CD4-positive, alpha-beta T cell treated with Interleukin-1 beta for 1 hour (primary cell): Measurements from ENCODE around the gene LDB1.

Experiments used
- DNase-seq, 2 donors: peaks; one replicate each; pipeline ENCODE4 v3.0.0-alpha.2; 2020 to 2022

Gene LDB1

GRCh38 chr10:102134416-102134815 lies 14.2 kb upstream of the LDB1 start:
- DNase-seq, result no peak

- DNase-seq, result peak; percentile 49 to 52
Measured at GRCh38 chr10:102133373-102134195, 13.4 kb upstream of the LDB1 start.

GRCh38 chr10:102132563-102133372 lies 12.6 kb upstream of the LDB1 start, which contains the start of gene PPRC1:
PPRC1 (plus strand) TSS chr10:102133040; CDS start chr10:102133069, 29 bp downstream.
- DNase-seq, result peak; percentile 97 to 98

DNA sequence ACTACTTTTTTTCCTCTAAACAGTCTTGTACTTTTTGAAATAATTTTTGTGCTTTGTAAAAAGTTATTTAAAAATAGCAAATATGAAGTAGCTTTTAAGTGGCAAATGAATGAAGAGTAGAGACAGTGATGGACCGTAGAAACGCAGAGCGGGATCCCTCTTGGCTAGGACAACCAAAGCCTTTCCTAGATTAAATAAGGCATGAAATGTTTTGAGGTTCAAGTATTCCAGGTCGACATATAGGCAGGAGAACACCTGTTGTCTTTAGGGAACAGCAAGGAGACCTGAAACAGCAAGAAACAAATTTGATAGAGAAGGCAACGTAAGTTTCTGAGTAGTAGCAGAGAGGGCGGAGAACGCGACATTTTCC lies 12.0 kb upstream of the LDB1 start:
- DNase-seq, result no peak

DNA sequence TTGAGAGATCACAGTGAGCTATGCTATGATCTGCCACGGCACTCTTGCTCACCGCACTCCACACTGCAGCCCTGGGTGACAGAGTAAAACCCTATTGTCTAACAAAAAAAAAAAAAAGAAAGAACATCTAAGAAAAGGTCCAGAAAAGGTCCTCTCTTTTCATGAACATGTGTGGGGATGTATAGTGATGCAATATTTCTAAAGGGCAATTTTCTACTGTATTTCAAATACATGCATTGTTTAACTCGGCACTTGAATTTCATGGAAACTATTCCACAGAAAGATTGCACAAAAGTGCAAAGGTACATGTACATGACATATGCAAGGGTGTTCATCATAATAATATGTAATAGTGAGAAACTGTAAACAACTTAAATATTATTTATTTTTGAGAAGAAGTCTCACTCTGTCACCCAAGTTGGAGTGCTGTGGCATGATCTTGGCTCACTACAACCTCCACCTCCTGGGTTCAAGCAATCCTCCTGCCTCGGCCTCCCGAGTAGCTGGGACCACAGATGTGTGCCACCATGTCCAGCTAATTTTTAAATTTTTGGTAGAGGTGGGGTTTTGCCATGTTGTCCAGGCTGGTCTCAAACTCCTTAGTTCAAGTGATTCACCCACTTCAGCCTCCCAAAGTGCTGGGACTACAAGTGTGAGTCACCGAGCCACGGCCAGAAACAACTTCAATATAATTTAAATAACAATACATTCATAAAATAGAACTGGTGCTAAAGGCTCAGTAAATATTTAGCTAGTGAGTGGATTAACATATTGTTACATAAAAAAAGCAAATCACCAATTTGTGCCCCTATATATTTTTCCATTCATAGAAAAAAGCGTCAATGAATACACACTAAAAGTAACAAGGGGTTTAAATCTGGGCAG lies 11.4 kb upstream of the LDB1 start:
- DNase-seq, result no peak

GRCh38 chr10:102123223-102123622 lies 3.1 kb upstream of the LDB1 start:
- no peak for DNase-seq

DNA sequence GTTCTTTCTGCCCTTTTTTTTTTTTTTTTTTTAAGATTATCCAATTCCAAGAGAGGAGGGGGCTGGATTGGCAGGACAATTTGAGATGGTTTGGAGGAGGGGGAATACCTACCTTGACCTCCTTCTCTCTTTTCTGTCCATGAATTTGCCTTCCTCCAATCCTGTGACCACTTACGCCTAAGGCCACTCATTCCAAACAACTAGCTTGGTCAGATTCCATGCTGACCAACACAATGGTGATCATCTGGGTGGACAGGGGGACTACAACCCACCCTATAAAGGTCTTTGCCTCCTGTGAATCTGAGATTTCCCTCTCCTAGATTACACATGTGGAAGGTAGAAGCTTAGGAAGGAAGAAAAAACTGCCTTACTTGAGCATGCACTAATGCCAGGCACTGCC lies 2.3 kb upstream of the LDB1 start:
- no peak for DNase-seq

DNA sequence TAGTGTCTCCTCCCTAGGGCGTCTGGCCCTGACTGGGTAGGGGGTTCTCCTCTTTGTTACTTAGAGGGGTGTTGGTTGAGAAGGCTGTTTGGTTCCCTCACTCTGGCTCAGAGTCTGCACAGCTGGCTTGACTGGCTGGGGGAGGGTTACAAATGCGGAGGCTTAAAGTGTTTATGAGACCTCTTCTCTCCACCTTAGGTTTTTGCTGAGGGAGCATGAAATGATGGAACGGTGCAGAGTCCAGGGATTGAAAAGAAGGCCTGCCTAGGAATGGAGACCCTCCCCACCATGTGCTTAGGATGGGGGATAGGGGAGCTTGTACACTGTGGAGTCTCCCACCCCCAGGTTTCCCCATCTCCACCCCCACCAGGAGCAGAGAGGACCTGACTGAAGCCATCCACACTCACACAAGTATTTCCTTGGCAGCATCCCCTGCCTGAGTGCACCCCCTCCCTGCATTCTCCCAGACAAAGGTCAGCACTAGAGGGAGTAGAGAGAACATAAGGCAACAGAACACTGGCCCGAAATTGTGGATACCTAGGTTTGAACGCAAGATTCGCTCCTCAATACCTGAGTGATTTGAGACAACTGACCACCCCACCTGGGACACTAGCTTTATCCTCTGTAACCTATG lies 1.7 kb upstream of the LDB1 start:
- no peak for DNase-seq

- DNase-seq, result peak; percentile 8 to 22
Measured at GRCh38 chr10:102120991-102121738, 997 bp upstream of the LDB1 start.

- DNase-seq, result peak; percentile 67 to 68
Measured at GRCh38 chr10:102119417-102120141, 589 bp downstream of the LDB1 start.

- peak in 1 of 2 donors; percentile 33 for DNase-seq
Measured at GRCh38 chr10:102118867-102119266, 1.3 kb downstream of the LDB1 start.

DNA sequence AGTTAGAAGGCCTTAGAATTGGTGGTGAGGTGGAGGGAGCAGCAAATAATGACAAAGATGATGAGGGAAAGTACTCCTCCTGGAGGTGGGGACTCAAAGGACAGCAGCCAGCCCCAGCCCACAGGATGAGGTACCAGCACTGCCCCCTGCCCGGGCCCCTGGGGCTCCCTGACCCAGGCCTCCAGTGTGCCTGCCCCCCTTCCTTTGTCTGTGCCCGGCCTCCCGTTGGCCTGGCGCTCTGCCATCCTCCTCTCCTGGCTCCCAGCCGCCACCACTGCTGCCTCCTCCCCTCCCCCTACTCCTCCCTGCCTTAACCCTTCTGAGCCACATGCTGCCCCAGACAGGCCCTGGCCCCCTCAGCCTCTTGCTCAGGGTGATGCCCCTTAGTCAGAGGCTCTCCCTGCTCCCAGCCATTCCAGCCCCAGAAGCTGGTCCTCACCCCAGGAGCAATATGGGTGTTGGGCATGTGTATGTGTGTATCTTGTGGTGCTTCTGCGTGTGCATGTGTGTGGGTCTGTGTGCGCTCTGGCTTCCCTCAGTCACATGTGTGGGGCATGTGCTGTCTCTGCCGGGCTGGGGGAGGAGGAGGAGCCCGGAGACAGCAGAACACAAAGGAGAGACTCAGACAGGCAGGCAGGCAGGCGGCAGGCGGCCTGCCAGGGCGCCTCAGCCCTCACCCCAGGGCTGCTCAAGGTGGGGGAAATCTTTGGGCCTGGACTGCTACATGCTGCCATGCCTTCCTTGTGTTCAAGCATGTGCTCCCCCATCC lies 2.6 kb downstream of the LDB1 start:
- peak; percentile 63 to 65 for DNase-seq

GRCh38 chr10:102116656-102117055 lies 3.5 kb downstream of the LDB1 start:
- DNase-seq, result no peak

- DNase-seq, result peak in 1 of 2 donors; percentile 22
Measured at GRCh38 chr10:102115775-102116174, 4.4 kb downstream of the LDB1 start.

GRCh38 chr10:102114861-102115618 lies 5.1 kb downstream of the LDB1 start:
- peak; percentile 80 to 83 for DNase-seq

DNA sequence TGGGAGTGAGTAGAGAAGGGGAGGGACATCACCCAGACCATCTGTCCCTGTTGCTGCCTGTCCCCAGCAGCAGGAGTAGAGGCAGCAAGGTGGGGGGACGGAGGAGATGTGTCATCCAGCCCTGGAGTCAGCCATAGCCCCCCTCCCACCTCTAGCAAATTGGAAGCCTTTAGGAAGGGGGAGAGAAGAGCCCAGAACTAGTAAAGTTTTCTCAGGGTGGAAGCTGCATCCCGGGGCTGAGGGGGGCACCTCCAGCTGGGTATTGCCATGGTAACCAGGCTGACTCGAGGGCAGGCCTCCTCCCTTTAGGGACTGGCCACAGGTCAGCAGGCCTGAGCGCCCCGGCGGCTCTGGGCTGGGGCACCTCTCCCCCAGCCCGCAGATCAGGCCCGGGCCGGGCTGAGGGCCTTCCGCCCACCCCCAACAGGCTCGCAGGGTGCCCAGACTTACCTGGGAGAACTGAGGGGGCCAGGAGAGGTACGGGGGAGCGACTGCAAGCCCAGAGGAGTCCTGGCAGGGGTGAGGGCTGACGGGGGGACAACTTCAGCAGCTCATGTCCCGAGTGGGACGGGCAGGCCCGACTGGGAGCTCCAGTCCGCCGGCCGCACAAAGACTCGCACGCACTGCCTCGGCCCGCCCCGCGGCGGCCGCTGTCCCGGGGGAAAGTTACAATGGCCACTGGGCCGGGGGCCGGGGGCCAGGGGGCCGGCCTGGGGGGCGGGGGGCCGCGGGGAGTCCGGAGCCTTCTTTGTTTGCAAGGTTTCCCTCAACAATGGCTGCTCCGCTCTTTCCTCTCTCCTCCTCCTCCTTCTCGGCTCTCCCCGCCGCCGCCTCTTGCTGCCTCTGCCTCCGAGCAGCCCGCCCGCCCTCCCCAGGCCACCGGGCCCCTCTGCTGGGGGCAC lies 6.0 kb downstream of the LDB1 start:
- DNase-seq, result no peak

DNA sequence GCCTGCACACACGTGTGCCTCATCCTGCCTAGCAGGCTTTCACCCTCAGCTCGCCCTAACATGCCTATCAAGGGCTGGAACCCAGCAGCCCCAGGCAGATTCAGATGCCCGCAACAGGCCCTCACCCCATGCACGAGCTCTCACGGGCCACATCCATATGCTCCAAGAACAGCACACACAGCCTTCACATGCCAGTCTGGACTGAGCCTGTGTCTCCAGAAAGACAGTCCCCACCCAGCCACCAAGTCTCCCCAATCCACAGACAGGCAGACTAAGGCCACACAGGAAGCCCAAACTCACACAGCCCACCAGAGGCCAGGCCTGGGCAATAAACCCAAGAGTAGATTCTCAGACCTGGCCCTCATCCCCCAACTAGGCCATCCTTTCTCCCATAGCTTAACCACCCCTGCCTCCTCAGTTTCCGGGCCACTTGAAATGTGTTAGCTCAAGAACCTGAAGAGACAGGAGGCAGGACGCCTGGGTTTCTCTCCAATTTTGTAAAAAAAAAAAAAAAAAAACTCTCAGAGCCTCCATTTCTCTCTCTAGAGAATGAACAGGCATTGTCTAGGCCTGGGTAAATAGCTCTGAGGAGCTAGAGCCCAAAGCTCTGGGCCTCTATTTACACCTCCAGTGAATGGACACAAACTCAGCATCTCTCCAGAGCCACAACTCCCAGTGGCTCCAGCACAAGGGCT lies 6.8 kb downstream of the LDB1 start:
- peak in 1 of 2 donors; percentile 11 for DNase-seq
